Stimulated activated naive CD8-positive, alpha-beta T cell treated with anti-CD3 and anti-CD28 coated beads, Interleukin-15, Interleukin-2, amounts not matched to agents 100 U/mL and 50 U/mL, for 24 hours (primary cell): ENCODE data around the gene GALK2.
A peak's percentile ranks its signal among the peaks of the same experiment; 100 is the strongest.
"Not testable (repeated sequence)": the region's sequence is repeated elsewhere in the genome, so short reads cannot be mapped to it uniquely, and the experiment has no call there.

Experiments used
- ATAC-seq: fragments of 150-1000 bp; cut with Tn5 transposase; one replicate; pipeline ENCODE4 v1.10.0; 2021
- DNase-seq: peaks from one replicate; pipeline ENCODE4 v3.0.0; 2021

GALK2 gene

GRCh38 chr15:49164865-49165264 lies 5.2 kb upstream of the GALK2 start:
- DNase-seq (no peak), ATAC-seq (no peak)

GRCh38 chr15:49168016-49168415 lies 2.0 kb upstream of the GALK2 start:
- ATAC-seq (no peak), DNase-seq (no peak)

- no peak for ATAC-seq
- DNase-seq = no peak
Observed at GRCh38 chr15:49171790-49172189, 1.7 kb downstream of the GALK2 start.

- ATAC-seq = no peak
- DNase-seq = no peak
Observed at GRCh38 chr15:49174902-49175301, 4.9 kb downstream of the GALK2 start.

GRCh38 chr15:49175582-49176397 lies 5.7 kb downstream of the GALK2 start:
- ATAC-seq, DNase-seq: not testable (repeated sequence)

GRCh38 chr15:49178497-49178896 lies 8.4 kb downstream of the GALK2 start:
- DNase-seq (no peak), ATAC-seq (no peak)

GRCh38 chr15:49179433-49180190 lies 9.6 kb downstream of the GALK2 start:
- DNase-seq = no peak
- ATAC-seq = no peak

GRCh38 chr15:49182128-49182527 lies 12.1 kb downstream of the GALK2 start:
- ATAC-seq = no peak
- no peak for DNase-seq

GRCh38 chr15:49183741-49184140 lies 13.7 kb downstream of the GALK2 start:
- not testable (repeated sequence) for DNase-seq, ATAC-seq

- no peak for DNase-seq
- peak; percentile 52 for ATAC-seq
Observed at GRCh38 chr15:49185473-49185872, 15.4 kb downstream of the GALK2 start.

GRCh38 chr15:49187549-49188245 lies 17.6 kb downstream of the GALK2 start:
- DNase-seq (no peak), ATAC-seq (no peak)

GRCh38 chr15:49188933-49189332 lies 18.9 kb downstream of the GALK2 start:
- ATAC-seq = no peak
- no peak for DNase-seq

- no peak for DNase-seq
- ATAC-seq = no peak
Observed at GRCh38 chr15:49189631-49190030, 19.6 kb downstream of the GALK2 start.

- ATAC-seq = no peak
- no peak for DNase-seq
Observed at GRCh38 chr15:49190586-49190985, 20.5 kb downstream of the GALK2 start.

GRCh38 chr15:49191892-49192291 lies 21.8 kb downstream of the GALK2 start:
- no peak for ATAC-seq
- no peak for DNase-seq

- no peak for ATAC-seq
- DNase-seq = no peak
Observed at GRCh38 chr15:49196856-49197255, 26.8 kb downstream of the GALK2 start.

- ATAC-seq (no peak), DNase-seq (no peak)
Observed at GRCh38 chr15:49199666-49200065, 29.6 kb downstream of the GALK2 start.

GRCh38 chr15:49200347-49200746 lies 30.3 kb downstream of the GALK2 start:
- DNase-seq (no peak), ATAC-seq (no peak)

- not testable (repeated sequence) for DNase-seq, ATAC-seq
Observed at GRCh38 chr15:49208102-49208501, 38.1 kb downstream of the GALK2 start.

GRCh38 chr15:49212897-49213296 lies 42.9 kb downstream of the GALK2 start:
- ATAC-seq (no peak), DNase-seq (no peak)

- ATAC-seq (peak; percentile 28), DNase-seq (no peak)
Observed at GRCh38 chr15:49215768-49216739, 46.0 kb downstream of the GALK2 start.
